PC-3 (cell line): Measurements from ENCODE around the gene SLC44A5.

Experiments used
- EZH2phosphoT487 ChIP-seq: fragments of 300-600 bp; sonication (generic); IDR thresholded peaks from 2 replicates; pipeline ENCODE4 v1.6.1; 2018; ENCODE audit warnings: mild to moderate bottlenecking, antibody characterized with exemption, low read length, borderline replicate concordance
- TF ChIP-seq, protein P1 (sequence below): fragments of 300-600 bp; sonication (generic); conservative IDR thresholded peaks from 2 replicates; pipeline ENCODE4 v1.5.1; 2017; ENCODE audit warnings: antibody characterized with exemption, low read depth, mild to moderate bottlenecking, low read length

DNA sequence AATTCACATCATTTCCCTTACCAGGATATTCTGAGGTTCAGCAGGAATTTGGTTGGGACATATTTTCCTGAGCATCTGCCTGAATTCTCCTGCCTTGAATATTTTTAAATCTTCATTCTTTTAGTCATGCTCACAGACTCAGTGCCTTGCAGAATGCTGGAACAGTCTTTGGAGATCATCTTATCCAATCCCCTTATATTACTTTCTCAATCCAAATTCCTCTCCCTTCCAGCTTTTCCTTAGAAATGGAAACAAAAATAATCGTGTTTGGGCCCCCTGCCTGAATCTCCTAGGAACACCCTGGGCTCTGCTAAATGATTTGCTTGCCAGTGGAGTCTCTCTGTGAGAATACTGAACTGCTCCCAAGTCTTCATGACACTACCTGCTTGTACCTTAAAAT is 438.4 kb downstream of the SLC44A5 start:
- no peak for TF ChIP-seq EZH2phosphoT487
- TF ChIP-seq, protein P1, sequence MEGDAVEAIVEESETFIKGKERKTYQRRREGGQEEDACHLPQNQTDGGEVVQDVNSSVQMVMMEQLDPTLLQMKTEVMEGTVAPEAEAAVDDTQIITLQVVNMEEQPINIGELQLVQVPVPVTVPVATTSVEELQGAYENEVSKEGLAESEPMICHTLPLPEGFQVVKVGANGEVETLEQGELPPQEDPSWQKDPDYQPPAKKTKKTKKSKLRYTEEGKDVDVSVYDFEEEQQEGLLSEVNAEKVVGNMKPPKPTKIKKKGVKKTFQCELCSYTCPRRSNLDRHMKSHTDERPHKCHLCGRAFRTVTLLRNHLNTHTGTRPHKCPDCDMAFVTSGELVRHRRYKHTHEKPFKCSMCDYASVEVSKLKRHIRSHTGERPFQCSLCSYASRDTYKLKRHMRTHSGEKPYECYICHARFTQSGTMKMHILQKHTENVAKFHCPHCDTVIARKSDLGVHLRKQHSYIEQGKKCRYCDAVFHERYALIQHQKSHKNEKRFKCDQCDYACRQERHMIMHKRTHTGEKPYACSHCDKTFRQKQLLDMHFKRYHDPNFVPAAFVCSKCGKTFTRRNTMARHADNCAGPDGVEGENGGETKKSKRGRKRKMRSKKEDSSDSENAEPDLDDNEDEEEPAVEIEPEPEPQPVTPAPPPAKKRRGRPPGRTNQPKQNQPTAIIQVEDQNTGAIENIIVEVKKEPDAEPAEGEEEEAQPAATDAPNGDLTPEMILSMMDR: no peak
